Measurements from ENCODE around the gene CHRM4.

Gene CHRM4

DNA sequence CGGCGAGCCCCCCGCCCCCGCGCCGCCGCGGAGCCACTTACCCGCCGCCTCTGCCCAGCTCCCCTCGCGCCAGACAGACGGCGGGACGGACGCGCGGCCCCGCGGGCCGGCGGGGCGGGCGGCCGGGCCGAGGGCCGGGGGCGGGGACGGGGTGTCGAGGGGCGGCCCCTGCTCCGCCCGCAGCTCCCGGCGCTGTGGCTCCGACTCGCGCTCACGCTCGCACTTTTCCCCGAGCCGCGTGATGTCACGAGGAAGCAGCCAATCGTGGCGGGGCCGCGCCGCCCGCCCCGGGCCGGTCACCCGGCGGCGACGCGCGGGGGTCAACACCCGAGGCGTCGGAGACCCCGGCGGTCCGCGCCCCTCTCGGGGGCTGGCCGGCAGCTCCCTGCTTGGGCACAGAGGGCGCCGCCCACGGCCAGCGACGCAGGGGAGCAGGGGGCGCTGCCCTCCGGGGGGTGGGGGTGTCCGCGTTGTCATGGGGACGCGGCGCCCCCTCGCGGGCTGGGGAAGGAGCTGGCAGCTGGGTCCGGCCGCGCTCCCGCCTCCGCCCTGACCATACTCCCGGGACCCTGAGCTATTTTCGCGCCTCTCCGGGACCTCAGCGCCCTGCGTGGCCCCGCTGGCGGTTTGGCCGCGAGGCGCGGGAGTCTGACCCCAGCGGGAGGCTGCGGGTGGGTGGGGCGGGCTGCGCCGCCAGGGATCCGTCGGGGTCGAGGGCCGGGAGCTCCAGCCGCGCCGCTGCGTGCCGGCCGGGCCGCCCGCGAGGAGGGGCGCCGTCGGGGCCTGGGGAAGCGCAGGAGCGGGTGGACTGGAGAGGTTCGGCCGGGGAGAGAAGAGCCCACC, at the start of gene CHRM4:
Gene CHRM4 (minus strand): TSS at position 199 of the 843 bp plus-strand sequence. CDS start 5,219 bp downstream, outside the sequence.
- no peak for DNase-seq (ENCODE audit: low read depth in 2 of 3, low spot score in 2 of 3)

DNA sequence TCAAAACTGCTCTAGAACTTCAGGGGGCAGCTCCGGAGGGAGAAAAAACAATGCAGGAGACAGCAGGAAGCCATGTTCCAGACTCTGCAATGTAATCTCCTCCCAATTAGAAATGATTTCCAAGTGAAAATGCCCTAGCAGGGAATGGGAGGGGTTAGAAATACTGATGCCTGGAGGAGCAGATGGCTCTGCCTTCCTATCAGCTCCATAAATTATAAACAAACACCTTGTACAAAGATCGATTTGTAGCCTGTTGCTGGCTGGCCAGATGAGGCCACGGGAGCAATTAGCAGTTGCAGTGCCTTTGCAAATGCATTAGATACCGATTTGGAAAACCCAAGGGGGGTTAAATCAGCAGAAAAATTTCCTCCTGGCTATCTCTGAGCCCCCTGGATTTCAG, 46.6 kb upstream of the CHRM4 start:
- DNase-seq (ENCODE audit: low read depth in 2 of 3, low spot score in 2 of 3), result no peak

DNA sequence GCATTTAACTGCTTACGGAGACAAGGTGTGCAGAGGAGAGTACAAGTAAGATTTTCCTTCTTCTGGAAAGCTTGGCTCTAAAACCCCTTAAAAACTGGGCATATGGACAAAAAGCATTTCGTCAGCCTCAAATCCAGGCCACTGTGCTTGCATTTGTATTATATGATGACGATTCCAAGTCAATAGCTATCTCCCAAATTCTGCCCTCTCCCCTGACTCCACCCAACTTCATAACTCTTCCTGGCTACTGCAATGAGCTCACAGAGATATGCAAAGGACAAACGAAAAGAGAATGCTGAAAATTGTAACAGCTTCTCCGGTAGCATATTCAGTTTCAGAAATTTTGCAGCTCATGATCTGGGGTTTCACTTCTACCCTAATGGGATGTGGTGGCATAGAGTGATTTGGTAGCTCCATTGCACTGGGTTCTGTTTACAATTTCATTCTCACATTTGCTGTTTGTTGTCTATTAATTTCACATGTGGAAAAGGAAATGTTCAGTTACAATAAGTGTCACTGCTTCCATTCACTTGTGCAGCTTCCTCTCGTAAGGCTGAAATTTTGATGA, 45.6 kb upstream of the CHRM4 start:
- DNase-seq (ENCODE audit: low read depth in 2 of 3, low spot score in 2 of 3), result no peak

DNA sequence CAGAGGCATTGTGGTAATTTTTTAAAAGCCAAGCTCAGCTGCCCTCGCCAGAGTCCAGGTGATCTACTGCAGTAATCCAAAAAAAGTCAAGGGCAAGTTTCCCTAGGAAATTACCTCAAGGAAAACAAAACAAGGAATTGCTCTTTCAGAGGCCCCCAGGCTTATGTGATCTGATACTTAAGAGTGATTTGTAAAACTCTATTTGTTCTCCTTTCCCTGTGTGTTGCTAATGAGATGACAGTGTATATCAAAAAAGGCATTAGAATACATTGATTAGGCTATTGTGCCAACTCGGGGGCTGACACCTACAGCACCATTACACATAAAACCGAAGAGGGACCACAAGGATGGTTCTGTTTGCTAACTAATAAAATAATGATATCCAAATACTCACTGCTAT, 44.5 kb upstream of the CHRM4 start:
- no peak for DNase-seq (ENCODE audit: low read depth in 2 of 3, low spot score in 2 of 3)

DNA sequence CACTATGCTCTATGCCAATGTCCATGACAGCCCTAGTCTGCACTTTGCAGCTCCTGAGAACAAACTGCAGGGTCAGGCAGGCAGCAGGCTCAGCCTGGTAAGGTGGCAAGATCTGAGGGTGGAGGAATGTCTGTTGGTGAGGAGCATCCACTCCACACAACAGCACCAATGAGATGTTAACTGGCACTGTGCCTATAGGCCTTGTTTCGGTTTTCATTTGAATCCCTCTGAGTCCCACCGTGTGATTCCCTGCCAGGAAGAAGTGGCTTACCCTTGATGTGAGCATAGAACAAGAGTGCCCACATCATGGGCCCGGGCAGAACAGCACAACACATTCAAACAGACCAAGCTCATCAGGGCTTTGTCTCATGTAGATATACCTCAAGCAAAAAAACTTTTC, 44.1 kb upstream of the CHRM4 start:
- no peak for DNase-seq (ENCODE audit: low read depth in 2 of 3, low spot score in 2 of 3)

DNA sequence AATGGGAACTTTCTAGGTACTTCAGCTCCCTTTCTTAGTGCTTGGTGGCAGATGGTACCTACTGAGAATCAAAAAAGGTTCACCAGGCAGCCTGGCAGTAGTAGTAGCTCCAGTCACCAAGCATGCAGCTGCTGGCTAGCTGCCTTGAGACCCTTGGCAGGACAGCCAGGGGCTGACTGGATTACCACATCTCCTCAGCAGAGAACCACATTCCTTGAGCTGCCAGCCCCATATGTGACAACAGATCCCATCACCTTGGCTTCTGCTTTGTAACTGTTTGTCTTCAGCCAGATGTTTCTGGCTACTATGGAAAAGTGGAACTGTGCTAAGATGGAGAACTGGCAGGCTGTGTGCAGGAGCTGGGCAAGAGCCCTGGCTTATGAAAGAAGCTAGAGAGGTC, 39.6 kb upstream of the CHRM4 start:
- no peak for DNase-seq (ENCODE audit: low read depth in 2 of 3, low spot score in 2 of 3)

DNA sequence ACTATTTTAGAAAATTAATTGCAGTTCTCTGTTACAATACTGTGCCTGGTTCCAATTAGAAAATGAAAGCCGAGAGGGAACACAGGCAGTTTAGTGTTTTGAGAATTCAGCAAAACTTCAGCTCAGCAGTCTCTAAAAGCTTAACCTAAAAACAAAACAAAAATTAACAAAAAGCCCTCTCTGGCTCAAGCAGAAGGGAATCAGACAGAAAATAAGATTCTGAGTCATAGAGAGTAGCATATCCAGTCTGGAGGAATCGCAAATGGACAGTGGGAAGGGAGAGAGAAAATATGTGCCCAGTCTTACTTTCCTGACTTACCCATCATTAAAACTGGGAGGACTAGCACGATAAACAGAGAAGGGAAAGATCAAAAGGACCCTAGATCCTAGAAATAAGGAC, 38.1 kb upstream of the CHRM4 start:
- DNase-seq (ENCODE audit: low read depth in 2 of 3, low spot score in 2 of 3), result no peak

DNA sequence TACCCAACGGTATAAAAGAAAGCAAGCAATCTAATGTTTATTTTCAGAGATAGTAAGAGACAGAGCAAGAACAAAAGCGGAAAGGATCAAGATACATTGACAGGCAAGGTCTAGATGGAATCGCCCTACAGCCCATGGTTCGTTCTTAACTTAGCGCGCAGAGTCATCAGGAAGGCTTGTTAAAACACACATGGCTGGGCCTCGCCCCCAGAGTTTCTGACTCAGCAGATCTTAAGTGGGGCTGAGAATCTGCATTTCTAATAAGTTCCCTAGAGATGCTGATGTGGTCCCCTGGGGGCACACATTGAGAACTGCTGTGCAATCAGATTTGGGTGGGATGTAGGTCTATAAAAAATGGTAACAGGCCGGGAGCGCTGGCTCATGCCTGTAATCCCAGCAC, 35.8 kb upstream of the CHRM4 start:
- DNase-seq (ENCODE audit: low read depth in 2 of 3, low spot score in 2 of 3), result no peak

DNA sequence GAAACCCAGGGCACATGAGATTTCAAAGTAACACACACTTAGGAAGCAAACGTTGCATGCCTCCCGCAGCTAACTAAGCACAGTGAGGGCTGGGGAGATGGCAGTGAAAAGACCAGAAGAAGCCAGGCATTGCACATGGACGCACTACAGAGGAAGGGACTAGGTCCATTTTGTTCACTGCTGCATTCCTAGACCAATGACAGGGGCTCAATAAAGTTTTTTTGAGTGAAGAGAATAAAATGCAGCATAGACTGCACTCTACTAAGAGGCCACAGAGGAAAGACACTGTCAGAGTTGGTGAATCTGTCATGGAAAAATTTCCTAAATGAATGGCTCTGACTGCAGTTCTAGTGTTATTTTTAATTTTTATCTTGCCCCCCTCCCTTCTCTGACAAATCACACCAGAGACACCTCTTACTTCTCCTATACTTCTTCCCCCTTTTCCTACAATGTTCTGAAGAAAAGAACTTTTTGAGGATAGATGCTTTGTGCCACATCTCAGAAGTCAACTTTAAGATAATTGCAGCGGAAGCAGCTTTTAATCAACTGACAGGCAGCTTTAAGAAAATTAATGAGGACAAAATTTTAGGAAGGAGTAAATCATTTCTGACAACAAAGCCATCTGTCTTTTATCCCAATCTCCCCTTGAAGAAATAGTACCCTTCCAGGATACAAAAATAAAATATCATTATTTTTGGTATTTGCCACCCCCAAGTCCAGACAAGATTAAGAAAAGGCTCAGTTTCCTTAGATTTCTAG, 34.8 kb upstream of the CHRM4 start:
- no peak for DNase-seq (ENCODE audit: low read depth in 2 of 3, low spot score in 2 of 3)

DNA sequence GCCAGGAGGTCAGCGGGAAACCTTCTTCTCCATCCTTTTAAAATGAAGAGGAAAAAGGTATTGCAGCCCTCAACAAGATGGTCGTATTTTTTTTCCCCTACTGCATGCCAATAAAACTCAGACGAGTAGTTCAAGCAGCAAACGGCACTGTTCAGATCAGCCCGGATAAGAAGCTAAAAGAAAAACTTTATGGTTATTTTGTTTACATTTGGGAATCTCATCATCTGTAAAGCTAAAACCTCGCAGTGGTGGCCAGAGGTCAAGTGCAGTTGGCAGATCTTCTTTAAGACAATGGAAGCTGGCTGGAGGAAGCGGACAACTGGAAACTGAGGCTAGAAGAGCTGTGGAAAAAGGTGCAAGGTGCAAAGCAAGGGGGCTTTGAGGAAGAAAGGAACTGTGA, 31.0 kb upstream of the CHRM4 start:
- no peak for DNase-seq (ENCODE audit: low read depth in 2 of 3, low spot score in 2 of 3)

DNA sequence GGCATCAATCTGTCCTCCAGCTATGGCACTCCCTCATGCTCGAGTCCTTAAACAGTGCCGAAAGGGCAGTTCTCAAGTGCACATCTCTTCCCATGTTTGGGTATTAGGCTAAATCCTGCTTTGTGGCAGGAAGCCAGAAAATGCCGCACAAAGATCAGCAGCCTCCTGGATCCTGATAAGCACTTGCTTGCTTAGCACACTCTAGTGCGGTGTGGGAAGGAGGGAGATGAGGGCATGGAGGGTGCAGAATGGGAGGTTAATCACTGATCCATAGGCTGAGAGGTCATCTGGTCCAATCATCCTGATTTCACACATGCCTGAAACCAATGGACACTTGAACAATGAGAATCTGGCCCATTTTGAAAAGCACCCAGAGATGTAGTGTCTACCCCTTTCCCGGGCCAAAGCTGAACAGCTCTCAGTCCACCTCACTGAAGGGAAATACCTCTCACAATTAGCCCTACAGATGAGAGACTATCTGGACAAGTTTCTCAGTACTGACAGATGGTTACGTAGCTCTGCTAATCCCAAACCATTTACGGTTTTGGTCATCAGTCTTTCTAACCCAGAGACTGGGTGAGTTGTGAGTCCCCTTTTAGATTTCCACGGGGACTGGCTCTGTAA, 29.8 kb upstream of the CHRM4 start:
- DNase-seq (ENCODE audit: low read depth in 2 of 3, low spot score in 2 of 3), result no peak

DNA sequence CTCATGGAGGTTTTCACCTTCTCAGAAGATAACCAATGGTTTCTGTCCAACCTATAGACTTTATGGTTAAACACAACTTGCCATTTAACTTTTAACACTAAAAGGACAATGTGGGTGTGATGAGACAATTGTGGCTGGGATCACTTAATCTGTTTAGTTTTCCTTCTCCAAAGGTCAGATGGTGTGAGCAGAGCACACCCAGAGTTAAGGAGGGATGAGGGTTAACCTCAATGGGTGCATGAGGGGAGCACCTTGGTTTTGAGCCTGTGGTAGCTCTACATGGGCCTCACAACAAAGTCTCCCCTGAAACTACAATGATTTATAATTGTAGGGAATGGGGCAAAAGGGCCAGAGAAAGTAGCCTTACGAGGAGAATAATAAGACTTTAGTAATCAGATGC, 28.9 kb upstream of the CHRM4 start:
- no peak for DNase-seq (ENCODE audit: low read depth in 2 of 3, low spot score in 2 of 3)

DNA sequence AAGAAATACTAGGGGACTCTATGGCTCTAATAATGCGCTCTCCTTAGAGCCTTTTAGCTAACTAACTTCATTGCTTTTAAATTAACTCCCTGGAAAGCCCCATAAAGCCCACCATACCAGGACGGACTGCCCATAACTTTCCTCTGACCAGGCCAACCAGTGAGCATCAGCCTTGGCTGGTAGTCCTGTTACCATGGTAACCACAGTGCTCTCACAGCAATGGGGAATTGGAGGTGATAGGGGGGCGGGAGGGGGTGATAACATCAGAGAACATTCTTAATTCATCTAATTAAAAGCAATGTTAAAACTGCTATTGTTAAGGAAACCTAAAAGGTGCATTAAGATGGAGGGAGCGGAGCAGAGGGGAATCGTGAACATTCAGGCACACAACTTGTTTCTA, 27.2 kb upstream of the CHRM4 start:
- DNase-seq (ENCODE audit: low read depth in 2 of 3, low spot score in 2 of 3), result no peak

DNA sequence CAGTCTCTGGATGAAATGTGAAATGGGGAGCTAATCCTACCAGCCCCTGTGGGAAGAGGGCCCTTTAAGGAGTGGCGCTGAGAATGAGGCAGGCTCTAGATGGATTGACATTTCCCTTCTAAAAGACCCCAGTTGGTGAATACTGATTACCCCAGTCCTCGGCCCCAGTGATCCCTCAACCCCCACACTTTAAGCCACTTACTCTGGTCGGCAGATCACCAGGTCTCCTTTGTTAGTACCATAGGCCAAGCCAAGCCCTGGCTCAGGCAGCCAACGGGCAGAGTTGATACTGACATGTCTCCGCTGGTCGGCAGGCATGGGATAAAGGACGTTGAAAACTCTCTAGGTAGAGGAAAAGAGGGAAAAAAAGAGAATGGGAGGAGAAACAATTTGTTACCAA, 26.1 kb upstream of the CHRM4 start:
- DNase-seq (ENCODE audit: low read depth in 2 of 3, low spot score in 2 of 3), result no peak

DNA sequence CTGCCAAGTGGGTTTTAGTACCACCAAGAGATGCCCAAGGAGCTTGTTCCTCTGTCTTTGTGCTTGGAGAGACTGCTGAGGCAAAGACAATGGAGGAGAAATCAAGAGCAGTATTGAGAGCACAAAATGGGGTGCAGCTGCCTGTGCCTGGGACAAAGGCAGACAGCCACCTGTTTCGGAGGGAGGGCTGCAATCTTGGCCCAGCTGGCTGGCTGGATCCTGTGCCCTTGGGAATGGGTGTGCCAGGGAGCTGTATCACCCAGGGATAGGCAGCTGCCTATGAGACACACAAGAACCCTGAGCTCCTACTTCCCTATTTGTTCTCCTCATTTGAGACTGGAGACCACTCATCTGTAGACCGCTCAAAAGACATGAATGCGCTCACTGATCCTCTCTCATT, 23.3 kb upstream of the CHRM4 start:
- DNase-seq (ENCODE audit: low read depth in 2 of 3, low spot score in 2 of 3), result no peak

DNA sequence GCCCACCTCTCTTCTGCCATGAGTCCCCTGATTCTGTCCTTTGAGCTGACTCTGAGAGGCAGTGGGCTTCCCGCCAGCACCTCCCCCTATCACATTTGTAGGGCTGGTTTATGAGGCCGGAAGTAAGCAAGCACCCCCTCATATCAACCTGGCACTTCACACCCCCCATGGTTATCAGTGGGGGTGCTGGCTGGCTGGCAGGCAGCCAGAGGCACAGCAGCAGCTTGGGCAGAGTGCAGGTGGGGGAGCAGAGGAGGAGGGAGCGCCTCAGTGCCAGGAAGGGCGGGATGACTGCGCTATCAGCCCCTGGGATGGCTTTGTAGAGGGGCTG, 22.9 kb upstream of the CHRM4 start:
- no peak for DNase-seq (ENCODE audit: low read depth in 2 of 3, low spot score in 2 of 3)

DNA sequence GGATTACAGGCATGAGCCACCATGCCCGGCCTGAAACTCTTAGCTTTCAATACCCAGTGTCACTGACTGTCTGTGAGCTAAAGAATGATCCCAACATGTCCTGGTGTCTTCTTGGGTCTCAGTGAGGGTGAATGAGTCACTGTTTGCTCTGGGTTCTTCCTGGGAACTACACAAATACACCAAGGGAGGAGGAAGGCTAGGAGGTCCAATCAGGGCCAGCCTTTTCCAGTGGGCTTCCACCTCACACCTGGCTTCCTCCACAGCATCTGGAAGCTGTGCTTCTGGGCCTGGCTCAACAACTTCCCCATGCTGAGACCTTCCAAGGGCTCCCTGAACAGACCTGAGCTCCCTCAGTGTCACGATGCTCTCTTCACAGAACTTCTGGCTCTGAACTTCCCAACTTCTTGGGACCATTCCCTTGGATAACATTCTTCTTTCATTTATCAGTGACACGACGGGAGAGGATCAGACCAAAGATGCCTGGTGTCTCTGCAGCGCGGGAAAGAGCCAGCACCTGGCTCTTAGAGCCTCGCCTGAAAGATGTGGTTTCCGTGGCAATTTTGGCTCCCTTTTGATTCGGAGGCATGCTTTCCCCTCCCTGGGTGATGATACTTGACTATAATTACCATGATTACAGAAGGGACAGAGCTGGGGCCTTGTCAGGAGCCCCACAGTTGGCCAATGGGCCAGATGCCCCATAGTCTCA, 22.3 kb upstream of the CHRM4 start:
- no peak for DNase-seq (ENCODE audit: low read depth in 2 of 3, low spot score in 2 of 3)

DNA sequence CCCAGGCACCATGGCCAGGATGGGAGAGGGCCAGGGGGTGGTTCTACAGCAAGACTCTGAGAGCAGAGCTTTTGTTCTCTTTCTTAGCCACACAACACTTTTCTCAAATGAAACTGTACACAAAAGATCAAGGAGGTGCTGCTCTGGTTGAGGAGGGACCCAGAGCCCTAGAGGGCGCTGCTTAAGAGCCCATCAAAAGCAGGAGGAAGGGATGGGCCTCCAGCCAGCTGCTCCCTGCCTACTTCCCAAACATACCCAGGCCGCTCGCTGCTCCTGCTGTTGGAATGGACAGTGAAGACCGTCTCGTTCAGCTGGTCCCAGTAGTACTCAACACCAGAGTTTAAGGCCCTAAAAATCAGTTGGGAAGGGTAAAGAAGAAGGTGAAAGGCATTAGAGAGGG, 18.4 kb upstream of the CHRM4 start:
- DNase-seq (ENCODE audit: low read depth in 2 of 3, low spot score in 2 of 3), result no peak

DNA sequence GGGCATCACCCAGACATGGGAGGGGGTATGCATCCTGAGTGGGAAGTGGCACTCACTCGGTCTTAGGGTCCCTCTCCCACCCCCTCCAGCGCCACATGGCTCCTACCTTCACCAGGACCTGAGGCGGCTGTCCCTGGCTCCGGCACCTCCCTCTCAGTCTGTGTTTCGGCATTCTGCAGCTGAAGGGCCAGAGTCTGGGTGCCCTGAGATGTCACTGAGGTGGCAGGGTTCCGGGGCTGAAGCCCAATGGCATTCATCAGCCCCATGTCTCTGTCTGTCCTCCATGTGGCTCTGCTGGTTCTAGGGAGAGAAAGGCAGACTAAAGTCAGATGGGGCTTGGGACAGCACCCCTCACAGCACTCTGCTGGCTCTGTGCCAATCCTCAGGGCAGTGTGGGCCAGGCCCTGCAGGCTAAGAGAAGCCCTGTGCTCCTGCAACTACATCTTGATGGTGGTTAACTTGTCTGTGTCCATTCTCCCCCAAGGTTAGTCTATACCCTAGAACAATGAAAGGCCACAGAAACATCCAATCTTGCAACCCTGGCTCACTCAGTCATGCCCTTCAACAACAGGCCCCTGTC, 16.9 kb upstream of the CHRM4 start:
- DNase-seq (ENCODE audit: low read depth in 2 of 3, low spot score in 2 of 3), result no peak

DNA sequence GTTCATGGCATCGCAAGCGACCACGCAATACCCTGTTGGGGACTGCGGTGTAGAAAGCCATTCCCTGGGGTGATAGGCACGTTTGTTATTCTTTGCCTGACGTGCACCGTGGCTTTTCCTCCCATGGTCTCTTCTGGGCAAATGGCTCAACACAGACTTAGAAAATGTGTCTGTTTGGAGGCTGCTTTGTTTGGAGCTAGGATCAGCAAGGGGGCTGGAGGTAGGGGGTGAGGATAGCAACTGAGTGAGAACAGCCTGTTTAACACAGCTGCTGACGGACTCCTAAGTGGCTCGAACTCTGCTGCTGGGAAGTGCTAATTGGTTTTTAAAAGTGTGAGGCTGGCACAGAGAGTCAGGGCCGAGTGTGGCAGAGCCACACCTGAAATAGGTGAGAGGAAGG, 16.1 kb upstream of the CHRM4 start:
- no peak for DNase-seq (ENCODE audit: low read depth in 2 of 3, low spot score in 2 of 3)

DNA sequence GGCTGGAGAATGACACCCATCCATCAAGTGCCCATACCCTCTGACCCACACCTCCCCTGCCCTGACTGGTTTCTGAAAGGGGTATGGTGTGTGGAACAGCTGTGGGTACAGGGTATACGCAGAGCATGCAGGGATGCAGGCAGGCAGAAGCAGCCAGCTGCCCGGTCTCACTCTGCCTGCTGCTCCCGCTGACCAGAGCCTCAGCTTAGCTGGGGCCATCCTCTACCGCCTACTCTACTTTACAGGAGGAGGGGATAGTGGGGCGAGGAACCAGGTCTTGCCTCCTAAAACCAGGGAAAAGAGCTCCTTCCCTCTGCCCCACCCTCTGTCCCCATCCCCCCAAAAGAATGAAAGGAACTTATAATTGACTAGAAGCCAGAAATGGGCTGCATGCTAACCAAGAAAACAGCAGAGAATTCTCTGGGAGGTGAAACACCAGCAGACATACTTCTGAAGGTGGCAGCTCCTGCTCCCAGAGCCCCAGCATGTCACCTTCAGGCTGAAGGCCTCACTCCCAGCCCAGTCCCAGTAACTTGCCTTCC, 13.0 kb upstream of the CHRM4 start:
- DNase-seq (ENCODE audit: low read depth in 2 of 3, low spot score in 2 of 3), result no peak
